Suprapubic skin (tissue), 4 donors: Measurements from ENCODE around the gene CADPS. TPM values are rescaled to one million over a fixed set of nuclear protein-coding genes. Genes with fewer than 3 reads are reported as not detected.

ENCODE experiments used
- DNase-seq, 2 donors: peaks; one replicate each; pipeline ENCODE4 v3.0.0-alpha.2; 2019; ENCODE audit warnings: low spot score in 2 of 2
- H3K27ac ChIP-seq: fragments of 200-600 bp; sonication (generic); one replicate; pipeline ENCODE4 v1.5.1; 2019
- H3K27me3 ChIP-seq: fragments of 200-600 bp; sonication (generic); one replicate; pipeline ENCODE4 v1.5.1; 2019
- H3K36me3 ChIP-seq: fragments of 200-600 bp; sonication (generic); one replicate; pipeline ENCODE4 v1.5.1; 2019
- H3K4me1 ChIP-seq: fragments of 200-600 bp; sonication (generic); one replicate; pipeline ENCODE4 v1.5.1; 2019
- H3K4me3 ChIP-seq: fragments of 200-600 bp; sonication (generic); one replicate; pipeline ENCODE4 v1.5.1; 2019; ENCODE audit warnings: mild to moderate bottlenecking
- H3K9me3 ChIP-seq: fragments of 200-600 bp; sonication (generic); one replicate; pipeline ENCODE4 v1.5.1; 2019
- CTCF ChIP-seq, 2 donors: fragments of 200-600 bp in 1 of 2; fragments of 450-650 bp in 1 of 2; sonication (generic) in 1 of 2; IDR thresholded peaks; one replicate each; pipeline ENCODE4 v1.5.1; 2016 to 2019; ENCODE audit warnings: antibody characterized with exemption in 2 of 2, mild to moderate bottlenecking in 1 of 2, moderate library complexity in 1 of 2
- EP300 ChIP-seq: sonication (generic); formaldehyde crosslinking; IDR thresholded peaks from one replicate; pipeline ENCODE4 v1.6.1; 2017; ENCODE audit warnings: antibody characterized with exemption
- POLR2A ChIP-seq, 2 donors: fragments of 450-650 bp; IDR thresholded peaks; one replicate each; pipeline ENCODE4 v1.6.1; 2017; ENCODE audit warnings: antibody characterized with exemption in 2 of 2, mild to moderate bottlenecking in 2 of 2, moderate library complexity in 2 of 2
- POLR2AphosphoS5 ChIP-seq, 3 donors: sonication (generic); formaldehyde crosslinking; IDR thresholded peaks; one replicate each; pipeline ENCODE4 v1.6.1; 2017; ENCODE audit warnings: antibody characterized with exemption in 3 of 3
- WGBS: methylation state at CpG from one replicate; pipeline ENCODE4 v1.1.5; 2018; 5-methylcytosine and 5-hydroxymethylcytosine counted together
- total RNA-seq, 4 donors: library from RNA; depleted of rRNA; stranded (reverse); fragments of >200 nt; gene quantifications; one replicate each; pipeline ENCODE4 v1.1.0, GENCODE V29; 2016

Gene CADPS
- total RNA-seq, 4 donors from 2014 or later: 0.57 to 3.8 (median 3.0) TPM

- no peak for TF ChIP-seq POLR2AphosphoS5 (IDR thresholded peaks at IDR 0.05)
- TF ChIP-seq POLR2A (IDR thresholded peaks at IDR 0.05): no peak
- TF ChIP-seq EP300: no peak
- TF ChIP-seq CTCF (IDR thresholded peaks at IDR 0.05): no peak
- no peak overlapping the region for H3K4me3 ChIP-seq
- H3K27me3 ChIP-seq: no peaks in the 10 kb centered on the region
- 55% methylated on average over 4 of the region's 10 CpGs for WGBS
- DNase-seq: no peak
- H3K4me1 ChIP-seq: peaks cover 13% of the 10 kb centered on the region
- H3K9me3 ChIP-seq: no peaks in the 10 kb centered on the region
- H3K27ac ChIP-seq: no peak overlapping the region
- no peaks in the 10 kb centered on the region for H3K36me3 ChIP-seq
These were observed 267.8 kb downstream of the CADPS start for GRCh38 chr3:62607287-62608029.

GRCh38 chr3:62605413-62606068, 269.7 kb downstream of the CADPS start:
- WGBS: 52% methylated on average over 3 of the region's 3 CpGs
- Histone ChIP-seq H3K27me3 (no peaks in the 10 kb centered on the region), H3K4me1 (peaks cover 23% of the 10 kb centered on the region), H3K27ac (no peak overlapping the region), H3K36me3 (no peaks in the 10 kb centered on the region), H3K9me3 (no peaks in the 10 kb centered on the region), H3K4me3 (no peak overlapping the region)
- no peak for DNase-seq
- TF ChIP-seq POLR2A (IDR thresholded peaks at IDR 0.05): no peak
- no peak for TF ChIP-seq EP300
- no peak for TF ChIP-seq POLR2AphosphoS5 (IDR thresholded peaks at IDR 0.05)
- TF ChIP-seq CTCF (IDR thresholded peaks at IDR 0.05): no peak

- Histone ChIP-seq H3K4me3 (no peak overlapping the region), H3K9me3 (no peaks in the 10 kb centered on the region), H3K4me1 (peaks cover 23% of the 10 kb centered on the region), H3K27me3 (no peaks in the 10 kb centered on the region), H3K36me3 (no peaks in the 10 kb centered on the region), H3K27ac (peak overlapping the region; percentile 57)
- no peak for TF ChIP-seq CTCF (IDR thresholded peaks at IDR 0.05)
- 59% methylated on average over 1 of the region's 1 CpG for WGBS
- DNase-seq: no peak
These were observed 270.4 kb downstream of the CADPS start for GRCh38 chr3:62604751-62605351.

GRCh38 chr3:62604298-62604697, 270.9 kb downstream of the CADPS start:
- Histone ChIP-seq H3K4me3 (no peak overlapping the region), H3K36me3 (no peaks in the 10 kb centered on the region), H3K27ac (peak overlapping the region; percentile 57), H3K4me1 (peaks cover 23% of the 10 kb centered on the region), H3K9me3 (no peaks in the 10 kb centered on the region), H3K27me3 (no peaks in the 10 kb centered on the region)
- 39% methylated on average over 2 of the region's 2 CpGs for WGBS
- TF ChIP-seq POLR2A (IDR thresholded peaks at IDR 0.05): no peak
- no peak for TF ChIP-seq POLR2AphosphoS5 (IDR thresholded peaks at IDR 0.05)
- TF ChIP-seq CTCF (IDR thresholded peaks at IDR 0.05): no peak
- TF ChIP-seq EP300: no peak
- no peak for DNase-seq

- DNase-seq: no peak
- 77% methylated on average over 3 of the region's 3 CpGs for WGBS
- H3K4me3 ChIP-seq: no peak overlapping the region
- TF ChIP-seq POLR2A (IDR thresholded peaks at IDR 0.05): no peak
- no peak for TF ChIP-seq CTCF (IDR thresholded peaks at IDR 0.05)
- TF ChIP-seq POLR2AphosphoS5 (IDR thresholded peaks at IDR 0.05): no peak
- H3K9me3 ChIP-seq: no peaks in the 10 kb centered on the region
- peaks cover 23% of the 10 kb centered on the region for H3K4me1 ChIP-seq
- H3K27me3 ChIP-seq: no peaks in the 10 kb centered on the region
- no peak overlapping the region for H3K27ac ChIP-seq
- no peaks in the 10 kb centered on the region for H3K36me3 ChIP-seq
These were observed 272.2 kb downstream of the CADPS start for GRCh38 chr3:62602987-62603386.
